Thymus (tissue), 11 donors: ENCODE measurements around the gene TMEM92. TPM values are rescaled to one million over a fixed set of nuclear protein-coding genes. Genes with fewer than 3 reads are reported as not detected.
A peak's percentile ranks its signal among the peaks of the same experiment; 100 is the strongest.

ENCODE experiments used
- DNase-seq, 9 donors: peaks; one replicate each; pipeline ENCODE4 v3.0.0-alpha.2; 2013; ENCODE audit warnings: low spot score in 9 of 9, low read depth in 6 of 9, missing footprints in 1 of 9
- H3K27ac ChIP-seq, 2 donors: one replicate each; pipeline ENCODE4 v1.5.1; 2013; ENCODE audit warnings: control low read depth in 1 of 2, low read depth in 1 of 2, low read length in 1 of 2, mild to moderate bottlenecking in 1 of 2, moderate library complexity in 1 of 2
- H3K27me3 ChIP-seq, 2 donors: one replicate each; pipeline ENCODE4 v1.5.1; 2013; ENCODE audit warnings: low read length in 1 of 2; ENCODE audit not compliant: control insufficient read depth in 2 of 2, insufficient read depth in 1 of 2
- H3K36me3 ChIP-seq, 2 donors: one replicate each; pipeline ENCODE4 v1.5.1; 2013; ENCODE audit warnings: low read length in 1 of 2, mild to moderate bottlenecking in 1 of 2, moderate library complexity in 1 of 2; ENCODE audit not compliant: control insufficient read depth in 2 of 2, insufficient read depth in 2 of 2
- H3K4me1 ChIP-seq, 2 donors: one replicate each; pipeline ENCODE4 v1.5.1; 2013; ENCODE audit warnings: low read length in 2 of 2; ENCODE audit not compliant: control insufficient read depth in 2 of 2, insufficient read depth in 2 of 2
- H3K4me3 ChIP-seq, 2 donors: one replicate each; pipeline ENCODE4 v1.5.1; 2013; ENCODE audit warnings: low read length in 2 of 2, control low read depth in 1 of 2, mild to moderate bottlenecking in 1 of 2
- H3K9me3 ChIP-seq, 2 donors: one replicate each; pipeline ENCODE4 v1.5.1; 2013; ENCODE audit warnings: low read length in 1 of 2, mild to moderate bottlenecking in 1 of 2; ENCODE audit not compliant: control insufficient read depth in 2 of 2, insufficient read depth in 1 of 2
- WGBS: extraction: QIAGEN DNeasy Blood & Tissue Kit; methylation state at CpG from one replicate; pipeline ENCODE4 v1.1.7; 2013; 5-methylcytosine and 5-hydroxymethylcytosine counted together
- polyA plus RNA-seq: library from polyadenylated mRNA; stranded (reverse); fragments of 200-250 nt; gene quantifications from one replicate; pipeline ENCODE4 v1.2.3, GENCODE V29; 2013
- total RNA-seq: library from RNA; stranded (reverse); fragments of 120-200 nt; gene quantifications from one replicate; pipeline ENCODE4 v1.2.4, GENCODE V29; 2013
- donor health status: healthy.

TMEM92 gene
- total and polyA plus RNA-seq, 2 donors: 0.09 TPM

DNA sequence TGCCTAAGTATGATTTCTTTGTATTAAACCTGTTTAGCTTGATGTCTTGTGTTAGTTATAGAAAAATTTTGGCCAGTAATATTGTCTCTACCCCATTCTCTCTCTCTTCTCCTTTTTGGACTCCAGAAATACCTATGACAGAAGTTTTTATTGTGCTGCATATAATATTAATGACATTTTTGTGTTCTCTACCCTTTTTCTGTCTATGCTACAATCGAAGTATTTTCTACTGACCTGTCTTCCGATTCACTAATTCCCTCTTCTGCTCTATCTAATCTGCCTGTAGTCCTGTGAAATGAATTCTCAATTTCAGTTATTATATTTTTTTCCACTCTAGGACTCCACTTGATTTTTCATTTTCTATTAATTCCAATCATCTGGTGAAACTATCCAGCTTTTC, 26.0 kb upstream of the TMEM92 start:
- Histone ChIP-seq H3K9me3 (peaks cover 0 to 3% of the 10 kb centered on the region in 2 donors), H3K4me3 (no peak overlapping the region), H3K27me3 (no peaks in the 10 kb centered on the region), H3K4me1 (no peaks in the 10 kb centered on the region), H3K36me3 (no peaks in the 10 kb centered on the region), H3K27ac (no peak overlapping the region)
- no peak for DNase-seq
- WGBS: 98% methylated on average over 2 of the region's 2 CpGs

DNA sequence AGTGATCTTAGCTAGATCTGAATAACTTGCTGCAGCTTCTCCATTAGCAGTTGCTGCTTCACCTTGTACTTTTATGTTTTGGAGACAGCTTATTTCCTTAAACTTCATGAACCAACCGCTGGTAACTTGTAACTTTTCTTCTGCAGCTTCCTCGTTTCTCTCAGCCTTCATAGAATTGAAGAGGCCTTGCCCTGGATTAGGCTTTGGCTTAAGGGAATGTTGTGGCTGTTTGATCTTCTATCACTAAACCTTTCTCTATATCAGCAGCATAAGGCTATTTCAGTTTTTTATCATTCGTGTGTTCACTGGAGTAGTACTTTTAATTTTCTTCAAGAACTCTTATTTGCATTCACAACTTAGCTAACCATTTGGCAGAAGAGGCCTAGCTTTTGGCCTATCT, 21.5 kb upstream of the TMEM92 start:
- WGBS: 80% methylated on average over 3 of the region's 3 CpGs
- no peaks in the 10 kb centered on the region for H3K4me1 ChIP-seq
- peaks cover 0 to 2% of the 10 kb centered on the region in 2 donors for H3K9me3 ChIP-seq
- no peak overlapping the region for H3K4me3 ChIP-seq
- no peak overlapping the region for H3K27ac ChIP-seq
- DNase-seq: no peak
- no peaks in the 10 kb centered on the region for H3K36me3 ChIP-seq
- H3K27me3 ChIP-seq: peaks cover 0 to 3% of the 10 kb centered on the region in 2 donors

DNA sequence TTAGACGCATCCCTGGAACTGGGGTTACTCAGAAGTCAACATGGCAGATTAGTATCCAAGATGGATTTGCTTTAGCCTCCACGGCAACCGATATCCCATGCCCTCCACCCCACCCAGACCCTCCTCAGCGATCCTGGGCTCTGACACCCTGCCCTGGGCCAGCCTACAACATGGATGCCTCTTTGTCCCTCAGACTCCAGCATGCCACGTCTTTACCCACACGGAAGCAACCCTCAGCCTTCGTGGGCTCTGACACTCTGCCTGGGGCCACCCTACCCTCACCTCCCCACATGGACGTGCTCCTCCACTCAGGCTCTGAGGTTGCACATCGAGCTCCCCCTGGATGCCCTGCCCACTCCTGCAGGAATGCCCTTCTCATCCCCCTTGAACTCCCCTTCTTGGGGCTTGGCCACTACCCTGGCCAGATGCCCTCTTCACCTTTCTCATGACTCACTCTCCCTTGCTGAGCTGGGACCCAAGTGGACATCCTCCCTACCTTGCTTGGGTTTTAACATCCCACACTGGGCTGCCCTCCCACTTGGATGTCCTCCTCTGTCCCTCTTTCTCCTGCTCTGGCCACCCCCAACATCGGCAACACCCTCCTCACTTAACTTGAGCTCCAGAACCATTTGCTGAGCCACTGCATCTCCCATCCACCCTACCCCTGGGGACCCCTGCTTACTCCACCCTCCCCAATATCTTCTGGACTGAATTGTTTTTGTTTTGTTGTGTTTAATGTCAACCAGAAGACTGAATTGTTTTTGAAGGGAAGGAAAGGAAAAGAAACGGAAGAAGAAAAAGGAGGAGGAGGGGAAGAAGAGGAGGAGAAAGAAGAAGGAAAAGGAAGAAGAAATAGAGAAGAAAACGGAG, 18.3 kb upstream of the TMEM92 start:
- Histone ChIP-seq H3K27ac (no peak overlapping the region), H3K27me3 (peaks cover 0 to 3% of the 10 kb centered on the region in 2 donors), H3K4me1 (no peaks in the 10 kb centered on the region), H3K9me3 (no peaks in the 10 kb centered on the region), H3K36me3 (no peaks in the 10 kb centered on the region), H3K4me3 (no peak overlapping the region)
- 88% methylated on average over 12 of the region's 12 CpGs for WGBS
- no peak for DNase-seq

DNA sequence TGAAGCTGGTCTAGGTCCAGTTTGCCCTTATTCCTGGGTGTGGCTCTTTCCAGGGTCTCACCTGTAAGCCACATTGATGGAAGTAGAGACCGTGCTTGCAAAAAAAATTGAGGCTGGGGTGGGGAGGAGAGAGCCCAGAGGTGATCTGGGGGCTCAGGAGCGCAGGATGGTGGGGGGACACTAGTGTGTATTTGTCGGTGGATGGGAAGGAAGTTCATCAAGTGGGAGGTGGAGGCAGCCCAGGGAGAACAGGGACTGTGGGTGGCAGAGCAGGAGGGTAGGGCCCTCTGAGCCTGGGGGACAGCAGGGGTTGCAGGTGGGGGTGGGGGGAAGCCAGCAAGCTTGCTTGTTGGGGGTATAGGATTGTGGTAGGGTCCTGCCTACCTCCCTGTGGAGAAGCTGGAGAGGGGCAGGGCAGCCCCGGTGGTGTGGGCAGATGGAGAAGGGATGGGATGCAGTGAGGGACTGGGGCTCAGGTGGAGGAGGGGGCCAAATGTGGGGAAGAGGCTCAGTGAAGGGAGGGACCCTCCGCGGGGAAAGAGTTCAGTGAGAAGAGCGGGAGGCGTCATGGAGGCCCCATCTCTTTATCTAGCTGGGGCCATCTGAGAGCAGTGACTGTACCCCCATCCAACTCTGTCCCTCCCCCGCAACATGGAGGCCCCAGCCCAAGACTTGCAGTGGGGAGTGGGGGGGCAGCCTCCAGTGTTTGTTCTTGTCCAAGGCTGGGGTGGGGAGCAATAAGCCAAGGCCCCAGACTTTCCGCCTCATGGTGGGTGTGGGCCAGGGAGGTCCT, 17.2 kb upstream of the TMEM92 start:
- 89% methylated on average over 10 of the region's 10 CpGs for WGBS
- H3K4me3 ChIP-seq: no peak overlapping the region
- H3K36me3 ChIP-seq: no peaks in the 10 kb centered on the region
- no peaks in the 10 kb centered on the region for H3K9me3 ChIP-seq
- peak overlapping the region in 1 of 2 donors; percentile 17 for H3K27ac ChIP-seq
- peaks cover 0 to 3% of the 10 kb centered on the region in 2 donors for H3K27me3 ChIP-seq
- no peak for DNase-seq
- no peaks in the 10 kb centered on the region for H3K4me1 ChIP-seq

DNA sequence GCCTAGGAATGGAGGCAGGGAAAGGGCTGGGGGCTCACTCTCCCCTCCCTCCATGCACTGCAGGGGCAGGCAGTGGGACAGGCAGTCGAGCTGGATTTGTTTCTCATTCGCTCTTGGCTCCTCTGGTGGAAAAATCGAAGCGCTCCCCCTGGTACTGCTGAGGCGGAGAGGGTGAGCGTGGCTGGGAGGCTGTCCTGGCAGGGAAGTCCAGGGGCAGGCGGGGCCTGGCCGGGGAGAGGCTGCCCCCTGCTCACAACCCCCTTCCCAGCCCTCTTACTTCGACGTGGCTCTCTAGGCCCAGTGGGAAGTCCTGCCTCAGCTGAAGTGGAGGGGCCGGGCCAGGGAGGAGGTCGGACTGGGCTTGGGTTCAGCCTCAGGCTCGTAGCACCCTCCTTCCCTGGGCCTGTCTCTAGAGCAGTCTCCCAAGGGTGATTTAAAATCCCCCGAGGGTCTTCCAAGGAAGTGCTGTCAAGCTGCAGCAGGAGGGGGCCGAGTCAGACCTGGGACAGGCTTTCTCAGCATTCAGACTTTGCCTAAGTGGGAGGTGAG, 16.5 kb upstream of the TMEM92 start:
- no peaks in the 10 kb centered on the region for H3K4me1 ChIP-seq
- no peak for DNase-seq
- H3K4me3 ChIP-seq: no peak overlapping the region
- H3K27ac ChIP-seq: no peak overlapping the region
- no peaks in the 10 kb centered on the region for H3K36me3 ChIP-seq
- WGBS: 91% methylated on average over 15 of the region's 15 CpGs
- no peaks in the 10 kb centered on the region for H3K9me3 ChIP-seq
- H3K27me3 ChIP-seq: peaks cover 0 to 3% of the 10 kb centered on the region in 2 donors

DNA sequence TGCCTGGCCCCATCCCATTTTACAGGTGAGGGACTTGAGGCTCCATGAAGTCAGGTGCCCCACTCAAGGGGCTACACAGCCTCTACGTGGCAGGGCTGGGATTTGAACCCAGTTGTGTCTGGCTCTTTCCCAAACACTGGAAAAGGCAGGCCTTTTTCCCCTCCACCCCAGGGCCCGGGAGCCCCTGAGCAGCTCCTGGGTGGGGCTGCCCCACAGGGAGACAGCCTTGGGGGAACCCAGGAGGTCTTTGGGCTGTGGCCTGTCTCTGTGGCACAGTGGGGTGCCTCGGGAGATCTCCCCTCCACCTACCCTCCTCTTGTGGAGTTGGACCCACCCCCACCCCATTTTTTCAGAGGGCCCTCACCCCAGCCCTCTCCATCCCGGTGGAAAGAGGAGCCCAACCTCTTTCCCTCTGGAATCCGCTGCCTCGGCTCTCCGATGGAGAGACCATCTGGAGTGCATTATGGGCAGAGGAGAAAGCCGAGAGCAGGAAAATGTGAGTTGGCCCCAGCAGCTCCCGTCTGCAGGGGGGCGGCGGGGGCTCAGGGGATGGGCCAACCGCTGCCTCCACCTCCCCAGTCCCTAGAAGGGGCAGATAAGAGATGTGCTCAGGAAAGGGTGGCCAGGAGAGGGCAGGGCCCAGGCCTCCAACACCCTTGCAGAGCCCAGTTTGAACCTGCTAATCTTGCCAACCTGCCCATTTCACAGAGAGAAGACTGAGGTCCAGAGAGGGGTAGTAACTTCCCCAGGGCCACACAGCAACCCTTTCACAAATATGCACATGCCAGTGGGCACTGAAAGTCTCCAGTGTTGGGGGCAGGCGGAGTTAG, 15.4 kb upstream of the TMEM92 start:
- WGBS: 84% methylated on average over 13 of the region's 13 CpGs
- peaks cover 0 to 5% of the 10 kb centered on the region in 2 donors for H3K27me3 ChIP-seq
- no peaks in the 10 kb centered on the region for H3K36me3 ChIP-seq
- no peak overlapping the region for H3K4me3 ChIP-seq
- DNase-seq: no peak
- no peaks in the 10 kb centered on the region for H3K9me3 ChIP-seq
- H3K4me1 ChIP-seq: peaks cover 0 to under 1% of the 10 kb centered on the region in 2 donors
- peak overlapping the region in 1 of 2 donors; percentile 30 for H3K27ac ChIP-seq

DNA sequence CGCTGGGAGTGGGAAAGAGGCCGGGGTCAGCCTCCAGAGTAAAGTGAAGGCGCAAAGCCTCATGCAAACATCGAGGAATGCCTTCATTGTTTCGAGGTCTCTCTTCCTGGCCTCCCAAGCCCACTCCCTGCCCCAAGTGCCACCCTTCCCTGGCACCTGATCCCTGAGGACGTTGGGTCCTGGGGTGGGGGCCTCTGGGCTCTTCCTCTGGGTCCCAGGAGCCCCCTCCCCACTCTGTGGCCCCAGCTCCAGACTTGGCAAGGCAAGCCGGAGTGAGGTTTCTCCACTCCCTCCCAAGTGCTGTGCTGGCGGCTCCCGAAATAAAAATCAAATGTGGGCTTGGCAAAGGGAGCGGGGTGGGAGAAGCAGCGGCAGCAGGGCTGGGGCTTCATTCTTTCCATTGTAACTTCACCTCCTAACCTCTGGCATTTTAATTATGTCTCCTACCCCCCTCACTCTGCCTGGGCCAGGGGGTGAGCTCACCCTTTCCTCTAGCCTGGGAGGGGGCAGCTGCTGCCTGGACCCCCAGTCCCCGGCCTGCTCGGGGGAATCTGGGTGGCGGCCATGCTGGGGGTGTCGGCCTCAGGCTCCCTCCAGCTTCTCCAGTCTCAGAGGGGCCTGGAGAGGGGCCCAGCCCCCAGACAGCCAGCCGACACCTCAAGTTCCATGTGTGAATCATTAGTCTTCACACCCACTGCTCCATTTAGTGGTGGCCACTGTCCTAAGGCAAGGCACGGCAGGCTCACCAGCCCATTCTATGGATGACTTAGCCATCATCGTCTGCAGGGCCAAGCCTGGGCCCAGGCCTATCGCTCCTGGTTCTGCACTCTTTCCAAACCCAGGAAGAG, 14.6 kb upstream of the TMEM92 start:
- no peak overlapping the region for H3K4me3 ChIP-seq
- WGBS: 93% methylated on average over 19 of the region's 19 CpGs
- peak overlapping the region in 1 of 2 donors; percentile 26 for H3K27ac ChIP-seq
- H3K36me3 ChIP-seq: no peaks in the 10 kb centered on the region
- no peak for DNase-seq
- H3K4me1 ChIP-seq: peaks cover 0 to 8% of the 10 kb centered on the region in 2 donors
- no peaks in the 10 kb centered on the region for H3K9me3 ChIP-seq
- peaks cover 0 to 11% of the 10 kb centered on the region in 2 donors for H3K27me3 ChIP-seq

DNA sequence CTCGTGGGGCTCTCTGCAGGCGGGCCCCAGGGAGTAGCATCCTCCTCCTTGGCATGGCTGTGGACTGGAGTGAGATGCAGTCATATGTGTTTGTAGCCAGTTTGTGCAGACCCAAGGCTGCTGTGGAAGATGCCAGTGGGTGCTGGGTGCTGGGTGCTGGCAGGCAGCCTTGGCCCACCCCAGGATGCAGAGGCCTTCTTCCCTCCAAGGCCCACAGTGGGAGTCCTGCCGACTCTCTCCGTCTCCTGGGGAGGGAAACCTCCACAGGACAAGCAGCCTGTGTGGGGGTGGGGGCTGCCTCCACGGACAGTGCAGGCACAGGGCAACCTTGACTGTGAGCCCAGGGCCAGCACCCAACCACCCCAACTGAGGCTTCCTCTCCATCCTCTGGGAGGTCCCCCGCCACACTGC, 13.8 kb upstream of the TMEM92 start:
- Histone ChIP-seq H3K27ac (no peak overlapping the region), H3K4me1 (peaks cover 0 to 11% of the 10 kb centered on the region in 2 donors), H3K4me3 (no peak overlapping the region), H3K27me3 (peaks cover 0 to 13% of the 10 kb centered on the region in 2 donors), H3K36me3 (no peaks in the 10 kb centered on the region), H3K9me3 (no peaks in the 10 kb centered on the region)
- no peak for DNase-seq
- 95% methylated on average over 6 of the region's 6 CpGs for WGBS
